Stimulated activated naive CD4-positive, alpha-beta T cell treated with Interleukin-2 at 50 U/mL for 16 hours (primary cell): Measurements from ENCODE around the gene HLF.
A peak's percentile ranks its signal among the peaks of the same experiment; 100 is the strongest.

Experiments used
- DNase-seq: peaks from one replicate; lab custom pipeline; 2025; lab: John Stamatoyannopoulos, UW

Gene HLF, protein sequence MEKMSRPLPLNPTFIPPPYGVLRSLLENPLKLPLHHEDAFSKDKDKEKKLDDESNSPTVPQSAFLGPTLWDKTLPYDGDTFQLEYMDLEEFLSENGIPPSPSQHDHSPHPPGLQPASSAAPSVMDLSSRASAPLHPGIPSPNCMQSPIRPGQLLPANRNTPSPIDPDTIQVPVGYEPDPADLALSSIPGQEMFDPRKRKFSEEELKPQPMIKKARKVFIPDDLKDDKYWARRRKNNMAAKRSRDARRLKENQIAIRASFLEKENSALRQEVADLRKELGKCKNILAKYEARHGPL

DNA sequence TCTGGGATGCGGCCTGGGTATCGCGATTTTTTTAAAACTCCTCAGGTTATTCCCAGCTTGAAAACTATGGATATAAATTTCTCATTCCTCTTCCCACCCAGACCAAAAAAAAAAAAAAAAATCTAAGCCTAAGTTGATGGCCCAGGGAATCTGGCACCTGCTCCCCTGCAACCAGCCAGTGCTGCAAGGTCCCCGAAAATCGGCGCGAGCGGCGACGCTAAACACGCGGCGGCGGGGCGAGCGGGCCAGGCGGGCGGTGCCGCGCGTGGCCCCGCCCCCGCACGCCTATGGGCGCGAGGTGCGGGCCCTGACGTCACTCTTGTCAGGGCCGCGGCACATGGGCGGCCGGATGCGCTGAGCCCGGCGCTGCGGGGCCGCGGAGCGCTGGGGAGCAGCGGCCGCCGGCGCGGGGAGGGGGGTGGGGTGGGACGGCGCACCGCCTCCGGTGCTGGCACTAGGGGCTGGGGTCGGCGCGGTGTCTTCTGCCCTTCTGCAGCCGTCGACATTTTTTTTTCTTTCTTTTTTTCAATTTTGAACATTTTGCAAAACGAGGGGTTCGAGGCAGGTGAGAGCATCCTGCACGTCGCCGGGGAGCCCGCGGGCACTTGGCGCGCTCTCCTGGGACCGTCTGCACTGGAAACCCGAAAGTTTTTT lies at the start of gene HLF:
HLF (plus strand) TSS at position 316 of the 654 bp plus-strand sequence. CDS start 525 bp downstream, outside the sequence.
- peak; percentile 78 for DNase-seq

DNA sequence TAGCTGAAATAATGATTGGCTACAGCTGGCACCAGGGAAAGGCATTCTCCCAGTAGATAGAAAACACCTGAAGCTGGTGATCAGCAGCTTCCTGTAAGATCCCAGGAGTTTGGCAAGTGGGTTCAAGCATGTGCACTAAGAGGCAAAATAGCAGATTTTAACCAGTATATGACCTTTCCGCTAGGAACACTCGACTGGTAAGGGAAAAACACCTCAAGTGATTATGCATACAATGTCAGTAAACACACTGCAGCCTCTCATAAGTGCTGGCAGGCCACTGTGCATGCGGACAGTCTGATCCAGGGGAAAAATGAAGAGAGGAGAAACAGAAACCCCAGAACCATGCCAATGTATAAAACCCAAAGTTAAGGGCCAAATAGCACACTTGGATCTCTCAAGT lies 49.0 kb upstream of the HLF start:
- DNase-seq: no peak

DNA sequence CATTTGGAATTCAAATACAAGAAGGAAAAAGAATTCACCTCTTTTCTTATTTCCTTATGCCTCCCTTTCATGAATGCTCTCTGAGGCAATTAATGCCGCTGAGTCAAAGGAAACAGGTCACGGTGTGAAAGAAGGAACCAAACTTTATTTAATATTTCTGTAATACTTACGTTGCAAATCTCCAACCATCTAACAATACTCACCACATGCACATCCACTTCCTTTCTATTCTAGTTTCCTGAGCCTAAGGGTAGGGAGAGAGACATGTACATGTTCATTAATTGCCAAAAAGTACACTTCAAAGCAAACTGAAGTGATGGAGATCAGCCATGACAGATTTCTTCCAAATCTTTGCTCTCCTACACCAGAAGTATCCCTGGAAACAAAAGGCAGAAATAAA lies 47.9 kb upstream of the HLF start:
- no peak for DNase-seq

DNA sequence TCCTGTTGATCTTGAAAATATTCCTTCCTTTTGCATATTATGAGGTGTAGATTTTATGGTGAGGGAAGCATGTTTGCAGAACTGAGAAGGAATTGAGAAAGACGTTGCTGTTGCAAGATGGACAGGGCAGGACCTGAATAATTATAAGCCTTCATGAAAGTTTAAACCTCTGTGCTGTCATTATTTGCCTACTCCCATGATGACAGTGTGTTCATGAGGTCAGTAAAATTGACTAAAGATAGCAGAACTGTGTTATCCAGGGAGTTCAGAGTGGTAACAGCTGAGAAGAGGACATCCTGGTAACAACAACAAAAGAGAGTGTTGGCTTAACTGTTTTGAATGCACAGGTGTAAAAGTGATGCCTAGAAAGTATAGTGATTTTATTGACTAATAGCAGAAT lies 45.3 kb upstream of the HLF start:
- DNase-seq: no peak

DNA sequence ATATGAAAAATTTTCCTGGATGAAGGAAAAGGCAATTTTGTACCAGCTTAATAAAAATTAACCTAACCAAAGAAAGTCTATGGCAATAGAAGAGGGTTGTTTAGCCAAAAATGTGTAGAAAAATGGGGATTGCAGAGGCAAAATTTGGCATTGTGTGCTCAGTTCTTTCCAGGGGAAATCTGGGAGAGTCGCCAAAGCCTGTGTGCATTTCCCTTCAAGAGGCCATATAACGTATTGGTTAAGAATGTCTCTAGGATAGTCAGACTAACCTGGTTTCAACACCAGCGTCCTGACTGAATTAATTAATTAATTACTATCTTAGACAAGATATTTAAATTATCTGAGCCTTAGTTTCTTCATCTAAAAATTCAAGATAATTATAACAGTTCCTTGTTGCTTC lies 44.8 kb upstream of the HLF start:
- DNase-seq: no peak

DNA sequence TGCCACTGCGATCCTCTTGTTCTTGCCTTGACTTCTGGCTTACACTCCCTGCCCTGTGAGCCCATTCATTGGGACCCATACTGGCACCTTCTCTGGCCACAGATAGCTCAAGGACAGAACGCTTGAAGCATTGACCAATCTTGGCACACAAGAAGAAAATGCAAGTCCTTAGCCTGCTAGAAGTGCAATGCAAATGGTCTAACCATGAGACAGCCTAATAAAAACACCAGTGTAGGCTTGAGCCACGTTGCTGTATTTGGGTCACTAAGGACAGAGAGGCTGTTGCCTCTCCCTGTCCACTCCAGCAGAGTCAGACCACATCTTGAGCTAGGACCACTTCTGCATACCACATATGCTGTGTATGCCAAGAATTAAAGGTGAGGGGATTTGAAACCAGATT lies 41.2 kb upstream of the HLF start:
- no peak for DNase-seq

DNA sequence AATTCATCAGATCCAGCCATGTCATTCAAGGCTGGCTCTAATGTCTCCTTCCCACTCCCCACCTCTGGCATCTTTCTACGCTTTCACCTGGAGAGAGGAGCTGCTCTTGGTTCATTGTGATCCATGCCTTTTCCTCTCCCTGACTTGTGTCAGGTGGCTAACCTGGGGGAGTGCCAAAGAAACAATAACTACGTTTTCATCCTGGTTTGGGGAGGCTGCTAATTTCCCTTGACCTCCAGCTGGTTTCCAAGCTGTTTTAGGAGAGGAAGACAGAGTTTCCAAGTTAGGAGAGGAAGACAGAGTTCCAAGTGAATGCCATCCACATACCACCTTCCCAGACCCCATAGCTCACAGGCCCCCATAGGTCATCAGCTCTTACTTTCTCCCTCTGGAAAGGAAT lies 40.0 kb upstream of the HLF start:
- DNase-seq: no peak

DNA sequence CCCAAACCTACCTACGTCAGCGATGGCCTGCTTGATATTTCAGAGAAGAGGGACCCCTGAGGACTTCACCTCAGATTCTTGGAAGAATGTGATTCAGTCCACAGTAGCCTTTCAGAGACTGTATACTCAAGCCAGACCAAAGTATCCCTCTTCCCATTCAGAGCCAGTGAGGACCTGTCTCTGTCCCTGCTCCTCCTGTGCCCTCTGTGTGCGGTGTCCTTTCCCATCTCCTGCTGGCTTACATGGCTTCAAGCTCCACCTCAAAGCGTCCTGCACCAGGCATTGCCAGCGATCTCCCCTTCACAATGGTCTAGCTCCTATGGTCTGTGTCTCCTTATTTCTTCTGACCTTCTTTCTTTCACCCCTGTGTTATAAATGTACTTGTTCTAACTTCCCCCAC lies 39.5 kb upstream of the HLF start:
- DNase-seq: no peak

DNA sequence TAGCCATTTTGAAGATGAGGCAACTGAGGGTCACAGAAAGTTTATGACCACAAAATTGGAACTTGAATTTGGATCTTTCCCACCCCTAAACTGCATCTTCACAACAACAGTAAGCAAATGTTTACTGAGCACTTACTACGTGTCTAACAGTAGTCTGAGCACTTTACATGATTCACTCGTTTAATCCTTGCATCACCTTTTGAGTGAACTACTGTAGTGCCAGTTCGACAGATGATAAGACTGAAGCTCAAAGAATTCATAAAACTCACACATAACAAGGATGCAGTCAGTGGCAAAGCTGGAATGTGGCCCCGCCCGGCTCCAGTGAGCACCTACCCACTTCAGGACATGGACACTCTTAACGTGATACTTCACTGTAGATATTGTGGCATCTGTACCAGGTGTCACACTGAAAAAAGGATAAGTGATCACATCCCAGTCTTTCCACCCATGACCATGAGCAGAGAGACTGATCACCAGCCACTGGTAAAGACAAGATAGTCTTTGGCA lies 36.0 kb upstream of the HLF start:
- DNase-seq: no peak

DNA sequence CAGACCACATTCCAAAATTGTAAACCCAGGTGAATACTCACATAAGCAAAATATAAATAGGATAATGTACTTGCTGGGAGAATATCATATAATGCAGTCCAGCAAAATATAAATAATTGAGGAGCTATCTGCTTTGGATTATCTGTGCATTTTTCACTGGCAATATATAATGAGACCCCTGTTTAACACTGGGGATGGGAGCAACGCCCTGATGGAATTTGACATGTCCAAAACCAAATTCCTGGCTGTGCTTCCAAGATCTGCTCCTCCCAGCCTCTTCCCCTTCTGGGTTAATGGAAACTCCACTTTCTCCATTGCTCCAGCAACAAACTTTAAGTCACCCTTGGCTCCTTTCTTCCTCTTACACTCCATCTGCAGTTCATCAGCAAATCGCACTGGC lies 35.5 kb upstream of the HLF start:
- no peak for DNase-seq

DNA sequence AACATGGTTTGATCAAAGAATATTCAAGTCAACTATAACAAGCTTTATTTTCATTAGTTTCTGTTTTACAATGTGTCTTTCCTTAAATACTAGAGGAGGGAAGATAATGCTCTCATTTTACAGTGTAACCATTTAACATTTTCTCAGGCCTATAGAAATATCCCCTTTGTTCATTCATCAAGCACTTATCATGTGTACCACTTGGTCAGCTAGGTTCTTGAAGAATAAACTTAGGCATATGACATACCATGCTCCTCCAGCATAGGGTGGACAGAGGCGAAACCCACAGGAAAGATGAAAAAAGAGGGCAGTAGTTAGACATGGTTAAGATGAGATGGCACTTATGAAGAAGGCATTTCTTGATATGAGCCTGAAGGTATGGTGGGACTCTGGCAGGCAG lies 34.0 kb upstream of the HLF start:
- no peak for DNase-seq

DNA sequence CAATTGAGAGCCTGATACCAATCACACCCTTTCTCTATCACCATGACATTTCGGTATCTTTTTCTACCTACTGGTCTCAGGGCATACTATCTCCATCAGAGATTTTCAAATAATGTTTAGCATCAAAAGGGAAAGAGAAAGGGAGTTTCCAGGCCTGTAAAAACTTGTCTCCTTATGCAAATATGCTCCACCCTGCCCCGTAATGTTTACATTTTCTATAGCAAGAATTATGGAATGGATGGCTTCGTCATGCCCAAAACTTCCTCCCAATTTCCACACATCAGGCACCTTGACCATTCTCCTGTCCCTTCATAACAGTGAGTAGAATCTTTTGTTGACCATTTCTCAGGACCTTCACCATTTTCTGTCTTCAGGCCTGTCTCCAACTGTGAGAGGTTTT lies 30.9 kb upstream of the HLF start:
- DNase-seq: no peak

DNA sequence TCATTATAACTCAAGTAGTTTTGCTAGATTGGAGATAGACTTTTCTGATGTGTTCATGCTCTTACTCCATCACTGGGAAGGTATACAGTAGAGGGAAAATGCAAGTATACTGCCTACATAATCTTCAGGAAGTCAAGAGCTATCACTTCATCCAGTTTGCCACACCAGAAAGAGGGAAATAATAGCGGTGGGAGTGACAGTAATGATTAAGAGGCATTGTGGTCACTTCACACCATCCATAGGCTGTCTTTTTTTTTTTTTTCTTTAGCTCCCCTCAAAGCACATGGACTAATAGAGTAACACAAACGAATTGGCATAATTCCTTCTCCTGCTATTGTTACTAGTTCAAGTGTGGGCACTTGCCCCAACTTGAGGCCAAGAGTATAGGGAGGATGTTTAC lies 28.4 kb upstream of the HLF start:
- no peak for DNase-seq

DNA sequence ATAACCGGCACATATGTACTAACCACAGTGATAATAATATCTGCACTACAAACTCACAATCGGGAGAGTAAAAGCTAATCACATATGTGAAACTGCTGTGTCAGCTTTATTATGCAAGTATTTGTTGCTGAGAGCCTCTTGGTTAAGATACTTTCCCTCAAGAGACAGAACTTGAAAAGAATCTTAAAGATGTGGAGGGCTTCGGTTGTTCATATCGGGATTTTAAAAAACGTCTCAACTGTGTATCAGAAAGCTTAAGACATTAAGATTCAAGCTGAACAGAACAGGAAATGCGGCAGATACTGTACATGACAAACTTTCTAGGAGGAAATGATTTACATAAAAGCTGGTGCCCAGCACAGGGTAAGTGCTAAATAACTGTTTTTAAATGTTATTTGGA lies 27.5 kb upstream of the HLF start:
- DNase-seq: no peak

DNA sequence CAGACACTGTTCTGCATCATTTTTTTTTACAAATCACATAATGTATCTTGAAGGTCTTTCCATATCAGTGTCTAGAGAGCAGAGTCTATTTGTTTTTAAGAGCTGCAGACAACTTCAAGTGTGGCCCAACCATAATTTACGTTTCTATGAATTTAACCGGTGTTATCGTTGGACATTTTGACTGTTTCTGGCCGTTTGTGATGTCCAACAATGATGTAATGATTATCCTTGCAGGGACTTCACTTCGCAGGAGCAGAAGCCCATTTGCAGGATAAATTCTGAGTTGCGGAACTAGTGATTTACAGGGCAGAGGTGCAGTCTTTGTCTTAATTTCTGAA lies 26.9 kb upstream of the HLF start:
- no peak for DNase-seq

DNA sequence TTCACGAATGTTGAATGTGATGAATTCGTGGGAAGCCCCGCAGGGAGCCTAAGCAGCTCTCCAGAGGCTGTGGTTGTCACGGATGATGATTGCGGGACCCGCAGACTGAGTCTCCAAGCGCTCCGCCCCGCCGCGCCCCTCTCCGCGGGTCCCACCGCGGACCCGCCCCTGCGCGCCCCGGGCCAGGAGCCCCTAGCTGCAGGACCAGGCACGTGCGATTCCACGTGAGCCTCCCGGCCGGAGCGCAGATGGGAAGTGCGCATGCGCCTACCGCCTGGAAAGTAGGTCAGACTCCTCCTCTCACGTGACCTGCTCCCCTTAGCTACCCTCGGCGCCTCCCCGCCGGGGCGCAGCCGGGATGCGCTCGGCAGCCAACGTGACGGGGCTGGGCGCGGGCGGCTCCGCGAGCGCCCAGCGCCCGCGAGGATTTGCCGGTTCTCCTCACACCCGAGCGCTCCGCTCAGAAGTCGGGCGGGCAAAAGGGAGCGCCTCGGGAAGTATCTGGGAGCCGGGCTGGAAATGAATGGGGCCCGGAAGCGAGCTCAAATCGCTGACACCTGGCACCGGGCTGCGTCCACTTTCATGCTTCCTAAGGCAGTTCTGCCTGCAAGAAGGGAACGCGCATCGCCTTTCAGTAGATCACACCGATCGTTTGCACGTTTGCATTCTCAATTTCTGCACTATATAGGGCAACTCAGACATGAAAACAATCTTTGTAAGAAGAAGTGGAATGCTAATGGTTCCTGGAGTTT lies 26.4 kb upstream of the HLF start:
- DNase-seq: peak; percentile 88

DNA sequence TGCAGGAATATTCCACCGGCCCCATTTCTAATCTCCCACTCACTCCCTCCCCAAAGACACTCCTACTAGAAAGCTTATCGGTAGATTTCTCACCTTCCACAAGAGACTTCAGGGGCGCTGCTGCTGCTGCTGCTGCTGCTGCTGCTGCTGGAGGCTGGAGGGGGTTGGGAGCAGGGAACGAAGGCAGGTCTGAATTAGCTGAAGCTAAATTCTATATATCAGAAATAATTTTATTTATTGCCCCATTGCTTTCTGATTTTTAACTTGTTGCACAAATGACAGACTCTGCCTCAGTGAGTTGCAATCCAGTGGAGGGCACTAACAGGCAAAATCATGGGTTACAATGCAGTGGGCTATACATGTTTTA lies 25.8 kb upstream of the HLF start:
- no peak for DNase-seq

DNA sequence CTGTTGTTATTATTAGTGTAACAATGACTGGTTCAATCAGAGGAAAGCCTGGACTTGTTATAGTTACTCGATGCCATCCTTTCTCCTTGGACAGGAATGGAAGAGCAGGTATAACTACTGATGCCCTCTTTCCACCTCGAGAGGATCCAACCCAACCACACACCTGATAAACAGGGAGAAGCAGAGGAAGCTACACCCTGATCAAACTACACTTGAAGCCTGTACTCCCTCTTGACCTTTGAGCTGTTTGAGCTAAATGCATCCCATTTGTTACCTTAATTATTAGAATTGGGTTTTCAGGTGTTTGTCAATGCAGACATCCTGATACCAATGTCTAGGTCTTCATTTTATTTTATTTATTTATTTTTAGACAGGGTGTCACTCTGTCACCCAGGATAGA lies 23.7 kb upstream of the HLF start:
- DNase-seq: no peak

DNA sequence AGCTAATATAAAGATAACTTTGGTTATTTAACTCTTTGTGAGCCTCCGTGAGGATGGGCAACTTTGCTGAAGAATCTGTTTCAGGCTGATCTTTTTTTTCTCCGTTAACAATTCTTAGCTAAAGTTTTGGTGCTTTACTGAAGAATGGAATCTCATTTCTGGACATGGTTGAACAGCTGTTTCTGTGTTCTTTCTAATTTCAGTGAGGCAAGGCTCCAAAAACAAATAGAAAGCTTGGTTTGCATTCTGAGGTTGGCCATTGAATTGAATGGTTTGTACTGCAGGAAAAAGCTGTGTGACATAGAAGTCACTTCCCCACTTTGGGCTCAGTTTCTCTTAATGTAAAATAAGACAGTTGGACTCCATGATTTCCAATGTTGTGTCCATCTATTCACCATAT lies 22.3 kb upstream of the HLF start:
- DNase-seq: no peak

DNA sequence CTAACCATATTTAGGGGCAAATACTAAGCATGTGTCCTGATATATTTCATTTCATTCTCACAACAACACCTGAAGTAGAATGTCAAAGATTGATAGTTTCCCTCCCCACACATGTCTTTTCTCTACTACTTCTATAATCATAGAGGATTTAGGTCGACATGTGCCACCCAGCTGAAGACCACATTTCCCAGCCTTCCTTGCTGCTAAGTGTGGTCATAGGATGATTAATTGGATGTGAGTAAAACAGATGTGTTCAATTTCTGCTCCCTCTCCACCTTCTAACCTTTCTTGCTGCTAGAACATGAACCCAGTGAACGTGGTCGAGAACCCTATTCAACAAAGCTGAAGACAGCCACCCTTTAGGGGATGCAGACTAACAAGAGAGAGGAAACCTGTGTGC lies 18.8 kb upstream of the HLF start:
- no peak for DNase-seq

DNA sequence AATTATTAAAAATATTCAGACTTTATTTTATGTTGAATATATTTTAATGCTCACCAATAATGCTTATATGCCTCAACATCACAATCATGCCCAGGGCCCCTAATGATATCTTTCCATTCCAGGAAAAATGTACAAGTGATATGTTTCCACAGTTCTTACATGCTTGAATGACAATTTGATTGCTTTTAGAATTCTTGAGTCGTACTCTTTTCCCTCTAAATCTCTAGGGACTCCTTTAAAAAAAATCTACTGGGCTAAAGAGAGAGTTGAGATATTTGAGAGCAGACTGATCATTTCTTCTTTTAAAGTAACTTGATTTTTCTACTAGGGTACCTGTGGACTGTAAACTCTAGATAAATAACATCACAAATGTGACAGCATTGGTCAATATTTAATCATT lies 18.2 kb upstream of the HLF start:
- no peak for DNase-seq

DNA sequence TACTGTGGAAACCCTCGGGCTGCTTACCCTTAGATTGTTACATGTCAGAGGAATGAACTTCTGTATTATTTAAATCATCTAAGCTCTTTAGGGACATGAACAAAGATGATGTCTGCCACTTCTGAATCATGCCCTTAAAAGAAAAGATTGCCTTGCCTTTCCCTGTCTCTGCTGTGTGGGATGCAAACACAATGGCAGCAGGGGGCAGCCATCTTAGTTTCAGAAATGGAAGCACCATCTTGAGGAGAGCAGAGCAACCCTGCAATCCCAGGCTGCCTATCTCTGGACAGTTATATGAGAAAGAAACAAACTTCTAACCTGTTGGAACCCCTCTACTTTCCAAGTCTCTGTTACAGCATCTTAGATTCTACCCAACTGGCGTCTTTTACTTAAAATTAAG lies 16.7 kb upstream of the HLF start:
- no peak for DNase-seq

DNA sequence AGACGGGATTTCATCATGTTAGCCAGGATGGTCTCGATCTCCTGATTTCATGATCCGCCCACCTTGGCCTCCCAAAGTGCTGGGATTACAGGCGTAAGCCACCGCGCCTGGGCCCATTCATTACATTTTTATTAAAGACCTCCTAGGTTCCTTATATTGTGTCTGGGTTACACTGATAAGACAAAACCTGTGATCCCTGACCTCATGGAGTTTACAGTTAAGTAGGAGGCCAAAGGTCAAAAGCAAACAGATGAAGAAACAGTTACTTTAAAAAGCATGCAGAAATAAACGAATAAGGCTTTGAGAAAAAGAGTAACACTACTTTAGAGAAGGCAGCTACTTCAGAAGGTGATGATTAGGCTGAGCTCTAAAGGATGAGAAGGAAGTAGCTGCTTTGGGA lies 14.9 kb upstream of the HLF start:
- no peak for DNase-seq
